DMS79 treated with DMSO at 0.1 percent for 48 hours (cell line): ENCODE results near the gene YJEFN3.

Experiments
- DNase-seq: peaks from one replicate; lab custom pipeline; 2025; lab: John Stamatoyannopoulos, UW

The YJEFN3 gene

GRCh38 chr19:19498255-19498991 is 30.3 kb upstream of the YJEFN3 start:
- no peak for DNase-seq

GRCh38 chr19:19499272-19499995 is 29.3 kb upstream of the YJEFN3 start:
- DNase-seq, result no peak

GRCh38 chr19:19500975-19501644 is 27.6 kb upstream of the YJEFN3 start:
- no peak for DNase-seq

- no peak for DNase-seq
These were observed 26.9 kb upstream of the YJEFN3 start for GRCh38 chr19:19501798-19502197.

GRCh38 chr19:19502281-19502680 is 26.4 kb upstream of the YJEFN3 start:
- DNase-seq, result no peak

- no peak for DNase-seq
These were observed 25.7 kb upstream of the YJEFN3 start for GRCh38 chr19:19502808-19503602.

- DNase-seq, result no peak
These were observed 23.7 kb upstream of the YJEFN3 start for GRCh38 chr19:19504754-19505668.

- DNase-seq, result no peak
These were observed 22.9 kb upstream of the YJEFN3 start for GRCh38 chr19:19505669-19506326.

GRCh38 chr19:19506592-19506991 is 22.1 kb upstream of the YJEFN3 start:
- no peak for DNase-seq

GRCh38 chr19:19507354-19507753 is 21.4 kb upstream of the YJEFN3 start:
- no peak for DNase-seq

GRCh38 chr19:19508217-19508616 is 20.5 kb upstream of the YJEFN3 start:
- no peak for DNase-seq

- no peak for DNase-seq
These were observed 18.3 kb upstream of the YJEFN3 start for GRCh38 chr19:19510432-19510831.

GRCh38 chr19:19513682-19514081 is 15.0 kb upstream of the YJEFN3 start:
- DNase-seq, result no peak

GRCh38 chr19:19514215-19514657 is 14.5 kb upstream of the YJEFN3 start:
- no peak for DNase-seq

- DNase-seq, result no peak
These were observed 13.7 kb upstream of the YJEFN3 start, which contains the start of gene TSSK6 for GRCh38 chr19:19514881-19515641. Gene TSSK6, minus strand, starts transcription at chr19:19515548. Its CDS starts 121 bp downstream, at chr19:19515427.

- DNase-seq, result peak; percentile 90
These were observed 12.8 kb upstream of the YJEFN3 start, which contains the start of gene NDUFA13 for GRCh38 chr19:19515642-19516519. Gene NDUFA13, plus strand, starts transcription at chr19:19516225. Its CDS starts 14 bp downstream, at chr19:19516239.

GRCh38 chr19:19517235-19517619 is 11.5 kb upstream of the YJEFN3 start:
- DNase-seq, result no peak

- DNase-seq, result no peak
These were observed 7.7 kb upstream of the YJEFN3 start for GRCh38 chr19:19520989-19521388.
